ENCODE measurements around the gene NOL4L.

NOL4L gene

DNA sequence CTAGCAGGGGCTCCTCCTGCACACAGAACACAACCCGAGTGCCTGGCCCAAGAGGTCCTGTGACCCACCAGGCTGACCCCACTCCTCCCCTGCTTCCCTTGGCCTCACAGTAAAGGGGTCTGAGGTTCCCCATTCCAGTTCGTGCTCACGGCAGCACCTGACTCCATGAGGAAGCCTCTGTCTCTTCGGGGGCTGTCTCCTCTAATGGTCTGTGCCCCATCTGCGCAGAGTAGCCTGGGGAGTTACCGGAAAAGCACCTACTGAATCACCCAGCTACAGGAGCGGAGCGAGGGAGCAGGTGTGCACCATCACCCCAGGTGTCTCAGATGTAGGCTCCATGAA is 133.8 kb downstream of the NOL4L start:
- no peak overlapping the region for H3K4me3 ChIP-seq (replicated peaks; ENCODE audit: insufficient read depth, low read length)
- no peak for TF ChIP-seq SPI1 (IDR thresholded peaks at IDR 0.05; ENCODE audit: borderline replicate concordance, low read depth)
- no peak for TF ChIP-seq GABPA (IDR thresholded peaks at IDR 0.05; ENCODE audit: low read depth)
- TF ChIP-seq, protein P1, sequence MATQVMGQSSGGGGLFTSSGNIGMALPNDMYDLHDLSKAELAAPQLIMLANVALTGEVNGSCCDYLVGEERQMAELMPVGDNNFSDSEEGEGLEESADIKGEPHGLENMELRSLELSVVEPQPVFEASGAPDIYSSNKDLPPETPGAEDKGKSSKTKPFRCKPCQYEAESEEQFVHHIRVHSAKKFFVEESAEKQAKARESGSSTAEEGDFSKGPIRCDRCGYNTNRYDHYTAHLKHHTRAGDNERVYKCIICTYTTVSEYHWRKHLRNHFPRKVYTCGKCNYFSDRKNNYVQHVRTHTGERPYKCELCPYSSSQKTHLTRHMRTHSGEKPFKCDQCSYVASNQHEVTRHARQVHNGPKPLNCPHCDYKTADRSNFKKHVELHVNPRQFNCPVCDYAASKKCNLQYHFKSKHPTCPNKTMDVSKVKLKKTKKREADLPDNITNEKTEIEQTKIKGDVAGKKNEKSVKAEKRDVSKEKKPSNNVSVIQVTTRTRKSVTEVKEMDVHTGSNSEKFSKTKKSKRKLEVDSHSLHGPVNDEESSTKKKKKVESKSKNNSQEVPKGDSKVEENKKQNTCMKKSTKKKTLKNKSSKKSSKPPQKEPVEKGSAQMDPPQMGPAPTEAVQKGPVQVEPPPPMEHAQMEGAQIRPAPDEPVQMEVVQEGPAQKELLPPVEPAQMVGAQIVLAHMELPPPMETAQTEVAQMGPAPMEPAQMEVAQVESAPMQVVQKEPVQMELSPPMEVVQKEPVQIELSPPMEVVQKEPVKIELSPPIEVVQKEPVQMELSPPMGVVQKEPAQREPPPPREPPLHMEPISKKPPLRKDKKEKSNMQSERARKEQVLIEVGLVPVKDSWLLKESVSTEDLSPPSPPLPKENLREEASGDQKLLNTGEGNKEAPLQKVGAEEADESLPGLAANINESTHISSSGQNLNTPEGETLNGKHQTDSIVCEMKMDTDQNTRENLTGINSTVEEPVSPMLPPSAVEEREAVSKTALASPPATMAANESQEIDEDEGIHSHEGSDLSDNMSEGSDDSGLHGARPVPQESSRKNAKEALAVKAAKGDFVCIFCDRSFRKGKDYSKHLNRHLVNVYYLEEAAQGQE (IDR thresholded peaks at IDR 0.05; ENCODE audit: insufficient replicate concordance, low read depth), result no peak
- TF ChIP-seq POLR2AphosphoS5 (IDR thresholded peaks at IDR 0.05; ENCODE audit: low read depth), result no peak
- TF ChIP-seq, protein P2, sequence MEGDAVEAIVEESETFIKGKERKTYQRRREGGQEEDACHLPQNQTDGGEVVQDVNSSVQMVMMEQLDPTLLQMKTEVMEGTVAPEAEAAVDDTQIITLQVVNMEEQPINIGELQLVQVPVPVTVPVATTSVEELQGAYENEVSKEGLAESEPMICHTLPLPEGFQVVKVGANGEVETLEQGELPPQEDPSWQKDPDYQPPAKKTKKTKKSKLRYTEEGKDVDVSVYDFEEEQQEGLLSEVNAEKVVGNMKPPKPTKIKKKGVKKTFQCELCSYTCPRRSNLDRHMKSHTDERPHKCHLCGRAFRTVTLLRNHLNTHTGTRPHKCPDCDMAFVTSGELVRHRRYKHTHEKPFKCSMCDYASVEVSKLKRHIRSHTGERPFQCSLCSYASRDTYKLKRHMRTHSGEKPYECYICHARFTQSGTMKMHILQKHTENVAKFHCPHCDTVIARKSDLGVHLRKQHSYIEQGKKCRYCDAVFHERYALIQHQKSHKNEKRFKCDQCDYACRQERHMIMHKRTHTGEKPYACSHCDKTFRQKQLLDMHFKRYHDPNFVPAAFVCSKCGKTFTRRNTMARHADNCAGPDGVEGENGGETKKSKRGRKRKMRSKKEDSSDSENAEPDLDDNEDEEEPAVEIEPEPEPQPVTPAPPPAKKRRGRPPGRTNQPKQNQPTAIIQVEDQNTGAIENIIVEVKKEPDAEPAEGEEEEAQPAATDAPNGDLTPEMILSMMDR (IDR thresholded peaks at IDR 0.05; ENCODE audit: insufficient read depth, low read length), result no peak
- H3K27ac ChIP-seq (replicated peaks), result no peak overlapping the region
- DNase-seq (ENCODE audit: low read depth in 1 of 2, low spot score in 1 of 2), result no peak
- H3K27me3 ChIP-seq (ENCODE audit: insufficient read depth, poor library complexity, severe bottlenecking), result no peaks in the 10 kb centered on the region

DNA sequence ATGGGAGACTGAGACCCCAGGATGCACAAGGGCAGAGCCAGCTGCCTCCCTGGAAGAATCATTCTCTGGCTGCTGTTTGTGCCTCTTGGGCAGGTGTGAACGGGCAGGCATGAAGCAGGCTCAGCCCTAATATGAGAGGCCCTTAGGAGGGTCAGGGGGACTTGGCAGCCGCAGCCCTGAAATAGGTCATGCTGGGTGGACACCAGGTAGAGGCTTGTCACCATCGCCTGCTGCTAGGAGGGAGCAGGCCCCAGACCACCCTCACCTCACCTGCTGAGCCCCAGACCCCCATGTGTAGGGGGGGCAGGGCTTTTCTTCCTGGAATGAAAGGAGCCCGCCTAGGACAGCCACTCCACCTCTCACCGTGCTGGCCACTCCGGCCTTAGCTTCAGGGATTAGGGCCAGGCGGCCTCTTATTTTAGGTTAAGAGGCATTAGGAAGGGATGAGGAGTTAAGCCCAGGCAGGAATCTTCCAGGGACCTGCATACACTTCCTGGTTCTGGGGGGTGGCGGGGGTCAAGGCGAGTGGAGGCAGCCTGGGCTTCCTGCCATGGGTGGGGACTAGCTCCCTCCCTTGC is 134.6 kb downstream of the NOL4L start:
- Histone ChIP-seq H3K27ac (replicated peaks) (0 out of 2 replicates have a peak overlapping the region, but pooled peaks have one; percentile 16), H3K4me3 (replicated peaks; ENCODE audit: insufficient read depth, low read length) (no peak overlapping the region)
- TF ChIP-seq GABPA (IDR thresholded peaks at IDR 0.05; ENCODE audit: low read depth) (no peak), SPI1 (IDR thresholded peaks at IDR 0.05; ENCODE audit: borderline replicate concordance, low read depth) (no peak), POLR2AphosphoS5 (IDR thresholded peaks at IDR 0.05; ENCODE audit: low read depth) (no peak)
- TF ChIP-seq, protein P2 (IDR thresholded peaks at IDR 0.05; ENCODE audit: insufficient read depth, low read length), result no peak
- TF ChIP-seq, protein P1 (IDR thresholded peaks at IDR 0.05; ENCODE audit: insufficient replicate concordance, low read depth), result no peak

DNA sequence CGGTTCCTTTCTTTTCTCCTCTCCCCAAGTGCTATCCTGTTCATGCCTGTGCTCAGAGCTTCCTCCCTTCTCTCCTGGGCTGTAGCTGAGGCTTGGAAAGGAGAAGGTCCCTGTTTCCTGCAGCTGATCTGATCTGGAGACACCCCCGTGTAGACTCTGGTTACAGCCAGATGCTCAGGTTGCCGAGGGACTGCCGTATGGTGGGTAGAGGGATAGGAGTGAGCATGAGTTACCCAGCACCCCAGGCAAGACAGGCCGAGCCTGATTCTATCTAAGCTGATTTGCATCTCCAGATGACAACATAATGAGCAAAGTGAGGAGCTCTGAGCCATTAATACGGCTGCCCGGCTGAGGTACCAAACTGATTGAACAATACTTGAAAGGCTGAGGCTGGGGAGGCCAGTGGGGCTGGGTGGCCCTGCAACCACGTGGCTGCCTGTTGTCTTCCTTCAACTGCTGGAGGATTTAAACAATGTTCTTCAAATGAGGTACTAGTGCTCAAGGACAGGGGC is 135.2 kb downstream of the NOL4L start:
- Histone ChIP-seq H3K27me3 (ENCODE audit: insufficient read depth, poor library complexity, severe bottlenecking) (no peaks in the 10 kb centered on the region), H3K27ac (replicated peaks) (peak overlapping the region; percentile 16; the same call in 1 of the 2 replicates), H3K4me3 (replicated peaks; ENCODE audit: insufficient read depth, low read length) (no peak overlapping the region)
- DNase-seq (ENCODE audit: low read depth in 1 of 2, low spot score in 1 of 2), result no peak
- no peak for TF ChIP-seq POLR2AphosphoS5 (IDR thresholded peaks at IDR 0.05; ENCODE audit: low read depth)
- TF ChIP-seq, protein P1 (IDR thresholded peaks at IDR 0.05; ENCODE audit: insufficient replicate concordance, low read depth), result no peak
- TF ChIP-seq, protein P2 (IDR thresholded peaks at IDR 0.05; ENCODE audit: insufficient read depth, low read length), result no peak
- TF ChIP-seq GABPA (IDR thresholded peaks at IDR 0.05; ENCODE audit: low read depth), result no peak
- TF ChIP-seq SPI1 (IDR thresholded peaks at IDR 0.05; ENCODE audit: borderline replicate concordance, low read depth), result no peak

More for the DNA sequence above, 134.6 kb downstream of the NOL4L start:
- no peaks in the 10 kb centered on the region for H3K27me3 ChIP-seq (ENCODE audit: insufficient read depth, poor library complexity, severe bottlenecking)
- no peak for DNase-seq (ENCODE audit: low read depth in 1 of 2, low spot score in 1 of 2)

Data from HL-60 (cell line).